Measurements from ENCODE around the gene ZHX3. TPM values are rescaled to one million over a fixed set of nuclear protein-coding genes. Genes with fewer than 3 reads are reported as not detected.

Gene ZHX3
- total RNA-seq, 4 donors from 2014 or later: 19.2 to 32.9 (median 31.4) TPM

GRCh38 chr20:41137614-41138474, 179.7 kb downstream of the ZHX3 start:
- Histone ChIP-seq H3K9me3 (no peaks in the 10 kb centered on the region), H3K27me3 (no peaks in the 10 kb centered on the region), H3K4me3 (peak overlapping the region; percentile 93), H3K4me1 (peaks cover 89% of the 10 kb centered on the region), H3K27ac (peak overlapping the region; percentile 98), H3K36me3 (no peaks in the 10 kb centered on the region)
- peak; percentile 85 to 89 for DNase-seq (ENCODE audit: low spot score in 2 of 2)
- 1% methylated on average over 19 of the region's 66 CpGs for WGBS
- no peak for TF ChIP-seq POLR2AphosphoS5 (IDR thresholded peaks at IDR 0.05)
- no peak for TF ChIP-seq CTCF (IDR thresholded peaks at IDR 0.05)
- no peak for TF ChIP-seq POLR2A (IDR thresholded peaks at IDR 0.05)
- no peak for TF ChIP-seq EP300 (IDR thresholded peaks at IDR 0.05)

GRCh38 chr20:41136680-41137613, 180.6 kb downstream of the ZHX3 start, which contains the start of gene PLCG1:
Gene PLCG1, plus strand, starts transcription at chr20:41137543. Its CDS starts 99 bp downstream, at chr20:41137642.
- Histone ChIP-seq H3K9me3 (no peaks in the 10 kb centered on the region), H3K36me3 (no peaks in the 10 kb centered on the region), H3K27me3 (no peaks in the 10 kb centered on the region), H3K4me1 (peaks cover 82% of the 10 kb centered on the region), H3K4me3 (peak within 1 kb of the TSS; percentile 93), H3K27ac (peak within 1 kb of the TSS; percentile 98)
- DNase-seq (ENCODE audit: low spot score in 2 of 2): peak; percentile 93 to 94
- 3% methylated on average over 5 of the region's 121 CpGs for WGBS
- peak in 1 of 2 donors; percentile 61 for TF ChIP-seq POLR2A (IDR thresholded peaks at IDR 0.05)
- peak in 2 of 3 donors; percentile 77 for TF ChIP-seq POLR2AphosphoS5 (IDR thresholded peaks at IDR 0.05)
- no peak for TF ChIP-seq CTCF (IDR thresholded peaks at IDR 0.05)
- no peak for TF ChIP-seq EP300 (IDR thresholded peaks at IDR 0.05)

GRCh38 chr20:41135888-41136679, 181.4 kb downstream of the ZHX3 start:
- H3K27ac ChIP-seq: peak overlapping the region; percentile 98
- DNase-seq (ENCODE audit: low spot score in 2 of 2): peak in 1 of 2 donors; percentile 84
- H3K4me1 ChIP-seq: peaks cover 73% of the 10 kb centered on the region
- TF ChIP-seq POLR2AphosphoS5 (IDR thresholded peaks at IDR 0.05) (no peak), CTCF (IDR thresholded peaks at IDR 0.05) (no peak), EP300 (IDR thresholded peaks at IDR 0.05) (no peak), POLR2A (IDR thresholded peaks at IDR 0.05) (no peak)
- no peaks in the 10 kb centered on the region for H3K27me3 ChIP-seq
- no peaks in the 10 kb centered on the region for H3K9me3 ChIP-seq
- H3K36me3 ChIP-seq: no peaks in the 10 kb centered on the region
- 41% methylated on average over 23 of the region's 23 CpGs for WGBS
- peak overlapping the region; percentile 93 for H3K4me3 ChIP-seq

- no peak overlapping the region for H3K4me3 ChIP-seq
- no peaks in the 10 kb centered on the region for H3K9me3 ChIP-seq
- H3K36me3 ChIP-seq: no peaks in the 10 kb centered on the region
- TF ChIP-seq POLR2A (IDR thresholded peaks at IDR 0.05) (no peak), EP300 (IDR thresholded peaks at IDR 0.05) (no peak), POLR2AphosphoS5 (IDR thresholded peaks at IDR 0.05) (no peak), CTCF (IDR thresholded peaks at IDR 0.05) (peak; percentile 51 to 55)
- DNase-seq (ENCODE audit: low spot score in 2 of 2): peak in 1 of 2 donors; percentile 70
- peak overlapping the region; percentile 66 for H3K27ac ChIP-seq
- no peaks in the 10 kb centered on the region for H3K27me3 ChIP-seq
- peaks cover 66% of the 10 kb centered on the region for H3K4me1 ChIP-seq
- 40% methylated on average over 11 of the region's 13 CpGs for WGBS
These were observed 182.2 kb downstream of the ZHX3 start for GRCh38 chr20:41135187-41135887.

All from suprapubic skin (tissue), 4 donors.